H9 (cell line): ENCODE measurements around the gene NBPF14. TPM values are rescaled to one million over a fixed set of nuclear protein-coding genes. Genes with fewer than 3 reads are reported as not detected.
A peak's percentile ranks its signal among the peaks of the same experiment; 100 is the strongest.
"Not testable (repeated sequence)": the region's sequence is repeated elsewhere in the genome, so short reads cannot be mapped to it uniquely, and the experiment has no call there.

Source experiments
- DNase-seq: peaks from one replicate; pipeline ENCODE4 v3.0.0-alpha.2; 2017
- H2AFZ ChIP-seq: one replicate; pipeline ENCODE4 v1.6.1; 2013; ENCODE audit warnings: mild to moderate bottlenecking, low read length, control low read depth, moderate library complexity
- H2AK5ac ChIP-seq: 2 replicates; pipeline ENCODE4 v1.6.1; 2013; ENCODE audit warnings: low read length, control low read depth, mixed read lengths; ENCODE audit not compliant: insufficient read length
- H2BK120ac ChIP-seq: one replicate; pipeline ENCODE4 v1.6.1; 2013; ENCODE audit warnings: low read depth, mild to moderate bottlenecking, low read length, control low read depth, inconsistent platforms; ENCODE audit not compliant: poor library complexity, severe bottlenecking
- H2BK12ac ChIP-seq: 2 replicates; pipeline ENCODE4 v1.6.1; 2013; ENCODE audit warnings: low read length, control low read depth, mixed read lengths, low read depth; ENCODE audit not compliant: insufficient read length
- H2BK15ac ChIP-seq: 2 replicates; pipeline ENCODE4 v1.6.1; 2013; ENCODE audit warnings: low read depth, low read length, control low read depth
- H2BK20ac ChIP-seq: one replicate; pipeline ENCODE4 v1.6.1; 2013; ENCODE audit warnings: low read depth, mild to moderate bottlenecking, low read length, control low read depth, inconsistent platforms; ENCODE audit not compliant: poor library complexity, severe bottlenecking
- H2BK5ac ChIP-seq: 2 replicates; pipeline ENCODE4 v1.6.1; 2013; ENCODE audit warnings: low read length, control low read depth, mixed read lengths; ENCODE audit not compliant: insufficient read length
- H3K14ac ChIP-seq: 2 replicates; pipeline ENCODE4 v1.6.1; 2013; ENCODE audit warnings: low read length, control low read depth; ENCODE audit not compliant: insufficient read depth
- H3K18ac ChIP-seq: 2 replicates; pipeline ENCODE4 v1.6.1; 2013; ENCODE audit warnings: low read depth, mild to moderate bottlenecking, mixed read lengths, low read length, control low read depth; ENCODE audit not compliant: insufficient read length
- H3K23ac ChIP-seq: 2 replicates; pipeline ENCODE4 v1.6.1; 2013; ENCODE audit warnings: low read length, control low read depth, mixed read lengths, low read depth; ENCODE audit not compliant: insufficient read length
- H3K23me2 ChIP-seq: 2 replicates; pipeline ENCODE4 v1.6.1; 2013; ENCODE audit warnings: low read depth, mild to moderate bottlenecking, mixed read lengths, low read length, control low read depth; ENCODE audit not compliant: insufficient read length, poor library complexity, severe bottlenecking
- H3K27ac ChIP-seq: 2 replicates; pipeline ENCODE4 v1.5.1; 2013; ENCODE audit warnings: low read length, control low read depth, mixed read lengths, low read depth; ENCODE audit not compliant: insufficient read length
- H3K27me3 ChIP-seq: 2 replicates; pipeline ENCODE4 v1.6.1; 2013; ENCODE audit warnings: low read length, control low read depth, inconsistent platforms; ENCODE audit not compliant: insufficient read depth
- H3K4ac ChIP-seq: 2 replicates; pipeline ENCODE4 v1.6.1; 2013; ENCODE audit warnings: low read depth, mild to moderate bottlenecking, control low read depth, inconsistent platforms, low read length, moderate library complexity
- H3K4me1 ChIP-seq: 2 replicates; pipeline ENCODE4 v1.6.1; 2013; ENCODE audit warnings: low read length, control low read depth, inconsistent platforms; ENCODE audit not compliant: insufficient read depth
- H3K4me2 ChIP-seq: 2 replicates; pipeline ENCODE4 v1.6.1; 2013; ENCODE audit warnings: low read length, control low read depth, mixed read lengths; ENCODE audit not compliant: insufficient read length, insufficient read depth
- H3K56ac ChIP-seq: 2 replicates; pipeline ENCODE4 v1.6.1; 2013; ENCODE audit warnings: low read depth, mild to moderate bottlenecking, mixed read lengths, low read length, control low read depth; ENCODE audit not compliant: insufficient read length
- H3K79me1 ChIP-seq: 2 replicates; pipeline ENCODE4 v1.6.1; 2013; ENCODE audit warnings: low read depth, mild to moderate bottlenecking, moderate library complexity, low read length, control low read depth, inconsistent platforms; ENCODE audit not compliant: insufficient read depth, poor library complexity, severe bottlenecking
- H3K79me2 ChIP-seq: 2 replicates; pipeline ENCODE4 v1.6.1; 2013; ENCODE audit warnings: low read length, control low read depth, inconsistent platforms; ENCODE audit not compliant: insufficient read depth
- H3K9ac ChIP-seq: 2 replicates; pipeline ENCODE4 v1.6.1; 2013; ENCODE audit warnings: low read length, control low read depth, mixed read lengths; ENCODE audit not compliant: insufficient read length; ENCODE audit errors: extremely low read depth
- H3K9me3 ChIP-seq: one replicate; pipeline ENCODE4 v1.6.1; 2013; ENCODE audit warnings: low read depth, low read length, inconsistent platforms; ENCODE audit not compliant: control insufficient read depth
- H3T11ph ChIP-seq: one replicate; pipeline ENCODE4 v1.6.1; 2013; ENCODE audit warnings: mild to moderate bottlenecking, low read length, control low read depth, inconsistent platforms
- H4K20me1 ChIP-seq: one replicate; pipeline ENCODE4 v1.6.1; 2013; ENCODE audit not compliant: control insufficient read depth, insufficient read length, insufficient read depth
- H4K5ac ChIP-seq: 2 replicates; pipeline ENCODE4 v1.6.1; 2013; ENCODE audit warnings: low read depth, mild to moderate bottlenecking, mixed read lengths, low read length, control low read depth; ENCODE audit not compliant: insufficient read length
- H4K8ac ChIP-seq: replicated peaks from 2 replicates; pipeline ENCODE4 v1.6.1; 2013; ENCODE audit warnings: low read length, control low read depth, mixed read lengths, low read depth; ENCODE audit not compliant: insufficient read length
- H4K91ac ChIP-seq: 2 replicates; pipeline ENCODE4 v1.6.1; 2013; ENCODE audit warnings: low read depth, mild to moderate bottlenecking, moderate library complexity, mixed read lengths, low read length, control low read depth; ENCODE audit not compliant: insufficient read length
- H3K27ac Mint-ChIP-seq, 3 experiments: 2 replicates in 2 of 3; 3 replicates in 1 of 3; pipeline ENCODE4 v1.8.0; 2020 to 2021; ENCODE audit warnings: mixed read lengths in 3 of 3, mild to moderate bottlenecking in 1 of 3, moderate library complexity in 1 of 3
- H3K27me3 Mint-ChIP-seq: 2 replicates; pipeline ENCODE4 v1.8.0; 2021; ENCODE audit warnings: low read depth, mild to moderate bottlenecking, moderate library complexity, mixed read lengths
- H3K36me3 Mint-ChIP-seq, 3 experiments: 2 replicates in 2 of 3; 3 replicates in 1 of 3; pipeline ENCODE4 v1.8.0; 2020 to 2021; ENCODE audit warnings: low read depth in 3 of 3, mixed read lengths in 3 of 3; ENCODE audit not compliant: insufficient read depth in 1 of 3
- H3K4me1 Mint-ChIP-seq, 2 experiments: 2 replicates each; pipeline ENCODE4 v1.8.0; 2020; ENCODE audit warnings: mixed read lengths in 2 of 2
- H3K4me3 Mint-ChIP-seq, 2 experiments: 2 replicates in 1 of 2; 3 replicates in 1 of 2; pipeline ENCODE4 v1.8.0; 2020 to 2021; ENCODE audit warnings: mild to moderate bottlenecking in 2 of 2, mixed read lengths in 2 of 2, moderate library complexity in 1 of 2
- H3K9me3 Mint-ChIP-seq, 2 experiments: 2 replicates in 1 of 2; 3 replicates in 1 of 2; pipeline ENCODE4 v1.8.0; 2020; ENCODE audit warnings: mild to moderate bottlenecking in 2 of 2, mixed read lengths in 2 of 2, moderate library complexity in 1 of 2
- WGBS: extraction: QIAGEN DNeasy Blood & Tissue Kit; methylation state at CpG from one replicate; pipeline ENCODE4 v1.1.7; 2013; ENCODE audit warnings: missing lambda C conversion rate, low lambda C conversion rate, mixed read lengths; ENCODE audit not compliant: insufficient read length; ENCODE audit errors: extremely low coverage; 5-methylcytosine and 5-hydroxymethylcytosine counted together
- total RNA-seq: library from RNA; stranded (reverse); gene quantifications from 2 replicates; pipeline ENCODE4 v1.2.1, GENCODE V29; 2021

The NBPF14 gene
- total RNA-seq, 1 experiment from 2014 or later = 3.5 TPM

GRCh38 chr1:148523205-148524144, 72.3 kb downstream of the NBPF14 start:
- not testable (repeated sequence) for H2BK5ac ChIP-seq, H4K5ac ChIP-seq, H3K4me1 ChIP-seq, H4K8ac ChIP-seq, H3K4ac ChIP-seq, H2AFZ ChIP-seq, H3K23ac ChIP-seq, H4K91ac ChIP-seq, H3K27ac ChIP-seq, H3K27me3 ChIP-seq, H3K4me1 Mint-ChIP-seq, H3K9ac ChIP-seq, H3K79me2 ChIP-seq, H2BK15ac ChIP-seq, H2AK5ac ChIP-seq, H3K4me2 ChIP-seq, H3K79me1 ChIP-seq, H3K36me3 Mint-ChIP-seq, H3K23me2 ChIP-seq, H2BK12ac ChIP-seq, H3K9me3 Mint-ChIP-seq, H3K56ac ChIP-seq, DNase-seq, H2BK20ac ChIP-seq, H3K18ac ChIP-seq, H4K20me1 ChIP-seq, H3K27me3 Mint-ChIP-seq, H3K9me3 ChIP-seq, H3T11ph ChIP-seq, H2BK120ac ChIP-seq, H3K14ac ChIP-seq
- no CpG with 5 or more reads among the region's 35 CpGs for WGBS
- Mint-ChIP-seq H3K27ac (peak overlapping the region in 2 of 3 experiments; percentile 99 to 100; a peak in 3 of 7 replicates), H3K4me3 (peak overlapping the region; percentile 61 to 82)

- not testable (repeated sequence) for H3K56ac ChIP-seq, H2AFZ ChIP-seq, H3K79me2 ChIP-seq, H3K23me2 ChIP-seq, H2BK5ac ChIP-seq, H3K9me3 Mint-ChIP-seq, H4K20me1 ChIP-seq, H3K9me3 ChIP-seq, H2AK5ac ChIP-seq, H2BK20ac ChIP-seq, H3K79me1 ChIP-seq, H3K27me3 Mint-ChIP-seq, H3K9ac ChIP-seq, H3K18ac ChIP-seq, H3T11ph ChIP-seq, H4K5ac ChIP-seq, H3K4me1 Mint-ChIP-seq, H3K36me3 Mint-ChIP-seq, H2BK15ac ChIP-seq, H3K27me3 ChIP-seq, H3K4me1 ChIP-seq, H4K8ac ChIP-seq, H3K23ac ChIP-seq, H2BK12ac ChIP-seq, H3K4ac ChIP-seq, H3K14ac ChIP-seq, H4K91ac ChIP-seq, H2BK120ac ChIP-seq
- peak overlapping the region; percentile 98 to 100 (median 99) for H3K27ac Mint-ChIP-seq
- H3K4me2 ChIP-seq = peak overlapping the region; percentile 8
- peak overlapping the region; percentile 47 for H3K27ac ChIP-seq
- H3K4me3 Mint-ChIP-seq = peak overlapping the region; percentile 61 to 82
- DNase-seq = peak; percentile 97
- no CpG with 5 or more reads among the region's 30 CpGs for WGBS
Observed at GRCh38 chr1:148522561-148523204, 73.1 kb downstream of the NBPF14 start.
